DMS153 treated with DMSO at 0.1 percent for 48 hours (cell line): ENCODE data around the gene ZNRF1.

Source experiments
- DNase-seq: peaks from one replicate; lab custom pipeline; 2025; ENCODE audit not compliant: unreplicated experiment; lab: John Stamatoyannopoulos, UW

The ZNRF1 gene

DNA sequence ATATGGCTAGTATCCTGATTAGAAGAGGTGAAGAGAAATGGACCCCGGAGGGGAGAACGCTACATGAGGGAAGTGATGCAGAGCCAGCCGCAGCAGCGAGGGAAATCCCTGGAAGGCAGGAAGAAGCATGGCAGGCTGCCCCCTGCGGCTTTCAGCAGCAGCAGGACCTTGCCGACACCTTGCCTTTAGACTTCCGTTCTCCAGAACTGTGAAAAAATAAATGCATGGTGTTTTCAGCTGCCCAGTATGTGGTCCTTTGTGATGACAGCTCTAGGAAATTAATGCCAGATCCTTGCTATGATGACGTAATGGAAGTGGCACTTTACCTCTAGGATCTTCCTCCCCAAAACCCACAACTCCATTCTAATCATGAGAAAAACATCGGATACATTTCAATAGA, 139.8 kb downstream of the ZNRF1 start:
- DNase-seq, result no peak

DNA sequence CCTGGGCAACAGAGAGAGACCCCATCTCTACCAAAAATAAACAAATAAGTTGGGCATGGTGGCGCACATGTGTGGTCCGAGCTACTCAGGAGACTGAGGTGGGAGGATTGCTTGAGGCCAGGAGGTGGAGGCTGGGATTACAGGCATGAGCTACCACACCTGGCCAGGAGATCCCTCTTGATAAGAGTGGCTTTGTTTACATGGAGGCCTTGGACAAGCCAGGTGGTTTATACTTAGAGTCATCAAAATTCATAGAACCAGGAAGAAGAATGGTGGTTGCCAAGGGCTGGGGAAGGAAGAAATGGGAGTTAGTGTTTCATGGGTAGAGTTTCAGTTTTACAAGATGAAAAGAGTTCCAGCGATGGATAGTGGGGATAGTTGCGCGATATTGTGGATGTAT, 140.7 kb downstream of the ZNRF1 start:
- DNase-seq, result no peak

DNA sequence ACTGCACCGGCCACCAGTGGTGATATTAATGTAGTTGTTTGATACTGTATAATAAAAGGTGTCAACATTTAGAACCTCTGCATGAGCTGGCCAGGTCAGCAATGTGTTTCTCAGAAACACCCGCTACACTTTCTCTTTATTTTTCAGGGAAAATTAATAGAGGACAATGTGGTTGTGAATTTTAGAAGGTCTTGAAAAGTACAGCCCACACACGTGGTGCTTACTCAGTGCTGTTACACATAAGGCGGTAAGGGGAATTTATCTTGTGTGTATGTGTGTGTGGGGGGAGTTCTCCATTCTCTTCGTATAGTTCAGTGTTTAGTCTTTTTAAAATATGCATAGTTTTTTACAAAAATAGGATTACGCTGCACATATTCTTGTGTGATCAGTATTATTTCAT, 145.1 kb downstream of the ZNRF1 start:
- DNase-seq, result no peak

DNA sequence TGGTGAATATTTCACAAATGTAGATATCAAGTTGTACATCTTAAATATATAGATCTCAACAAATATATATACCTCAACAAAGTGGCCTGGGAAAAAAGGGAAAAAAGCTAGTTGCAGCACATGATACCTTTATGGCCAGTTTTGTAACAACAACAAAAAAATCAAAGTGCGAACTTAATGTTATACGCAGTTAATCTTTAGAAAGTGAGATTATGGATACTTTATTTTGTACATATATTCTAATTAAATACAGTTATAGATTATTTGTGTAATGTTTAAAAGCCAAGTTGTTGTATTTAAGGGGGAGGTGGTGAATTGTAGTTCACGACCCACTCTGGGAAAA, 149.1 kb downstream of the ZNRF1 start:
- no peak for DNase-seq

DNA sequence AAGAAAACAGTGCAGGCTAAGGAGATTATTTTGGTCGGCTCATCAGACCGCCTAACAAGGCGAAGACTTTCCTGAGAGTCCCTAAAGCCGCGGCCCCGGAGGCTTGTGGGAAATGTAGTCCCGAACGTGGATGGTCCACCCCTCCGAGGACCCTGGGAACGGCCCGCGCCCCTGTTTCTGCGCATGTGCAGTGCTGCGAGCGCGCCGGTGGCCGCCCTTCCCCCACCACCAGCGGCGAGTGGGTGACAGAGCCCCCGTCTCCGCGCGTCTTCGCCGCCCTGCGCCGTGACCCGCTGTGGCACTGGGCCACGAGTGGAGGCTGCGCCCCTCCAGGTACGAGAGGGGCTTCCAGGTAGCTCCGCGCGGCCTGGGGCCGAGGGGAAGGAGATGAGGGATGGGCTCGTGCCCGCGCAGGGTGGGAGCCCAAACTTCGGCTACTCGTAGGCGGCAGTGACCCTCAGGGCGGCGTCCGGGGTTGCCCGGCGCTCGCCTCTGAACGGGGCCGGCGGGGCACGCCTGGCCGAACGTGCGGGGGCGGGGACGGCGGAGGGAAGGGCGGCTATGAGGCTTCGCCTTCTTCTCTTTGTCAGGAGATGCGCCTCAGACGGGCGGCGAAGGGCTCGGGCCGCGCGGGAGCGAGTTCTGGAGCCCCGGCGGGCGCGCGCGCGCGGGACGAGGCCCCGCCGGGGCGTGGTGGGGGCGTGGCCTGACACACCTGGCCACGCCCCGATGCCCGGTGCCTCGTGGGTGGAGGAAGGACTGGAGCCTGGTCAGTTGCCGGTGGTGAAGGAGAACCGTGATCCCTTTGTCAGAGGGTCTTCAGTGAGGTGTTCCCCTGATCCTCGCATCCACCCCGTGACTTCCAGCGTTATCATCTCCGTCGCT, 149.7 kb downstream of the ZNRF1 start, which contains the start of gene ZFP1:
Gene ZFP1 (plus strand): TSS at position 214 of the 885 bp plus-strand sequence. CDS start 4,428 bp downstream, outside the sequence.
- DNase-seq, result peak; percentile 83

DNA sequence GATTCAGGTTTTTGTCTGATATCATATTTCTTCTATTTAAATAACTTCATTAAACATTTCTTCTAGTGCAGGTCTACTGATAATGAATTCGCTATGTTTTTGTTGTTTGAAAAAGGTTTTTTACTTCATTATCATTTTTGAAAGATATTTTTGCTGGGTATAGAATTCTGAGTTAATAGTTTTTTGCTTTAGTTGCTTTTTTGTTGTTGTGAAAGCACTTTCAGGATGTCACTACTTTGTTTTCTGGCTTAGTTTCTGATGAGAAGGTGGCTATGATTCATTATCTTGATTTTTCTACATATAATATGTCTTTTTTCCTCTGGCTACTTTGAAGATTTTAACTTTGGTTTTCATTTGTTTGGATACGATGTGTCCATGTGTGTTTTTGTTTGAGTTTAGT, 153.0 kb downstream of the ZNRF1 start:
- no peak for DNase-seq

DNA sequence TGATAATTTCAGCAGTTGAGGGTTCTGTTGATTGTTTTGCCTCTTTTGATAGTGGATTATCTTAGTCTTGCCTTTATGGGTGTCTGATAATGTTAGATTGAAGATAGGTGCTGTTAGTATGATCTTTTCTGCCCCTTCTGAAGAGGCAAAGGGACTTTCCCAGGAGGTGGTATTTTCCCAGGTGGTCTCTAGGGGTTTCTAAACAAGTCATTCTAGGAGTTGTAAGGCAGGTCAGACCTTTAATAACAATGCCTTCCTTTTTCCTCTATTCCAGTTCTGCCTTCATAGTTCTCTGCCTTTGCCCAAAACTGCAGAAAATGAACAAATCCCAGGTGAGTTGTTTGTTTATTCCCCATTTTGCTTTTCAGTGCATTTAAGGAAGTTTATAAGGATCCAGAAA, 153.8 kb downstream of the ZNRF1 start:
- DNase-seq, result no peak

DNA sequence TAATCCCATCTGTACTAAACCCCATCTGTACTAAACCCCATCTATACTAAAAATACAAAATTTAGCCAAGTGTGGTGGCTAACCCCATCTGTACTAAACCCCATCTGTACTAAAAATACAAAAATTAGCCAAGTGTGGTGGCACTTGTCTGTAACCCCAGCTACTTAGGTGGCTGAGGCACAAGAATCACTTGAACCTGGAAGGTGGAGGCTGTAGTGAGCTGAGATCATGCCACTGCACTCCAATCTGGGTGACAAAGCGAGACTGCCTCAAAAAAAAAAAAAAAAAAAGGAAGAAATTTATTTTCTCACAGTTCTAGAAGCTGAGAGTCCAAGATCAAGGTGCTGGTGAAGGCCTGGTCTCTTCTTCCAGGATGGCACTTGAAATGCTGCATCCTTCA, 161.6 kb downstream of the ZNRF1 start:
- no peak for DNase-seq
